K562 (cell line): ENCODE measurements around the gene SERPINF2. TPM values are rescaled to one million over a fixed set of nuclear protein-coding genes. Genes with fewer than 3 reads are reported as not detected.
A peak's percentile ranks its signal among the peaks of the same experiment; 100 is the strongest.

Experiments
- ATAC-seq: fragments of 200-7000 bp; cut with Tn5 transposase; 3 replicates; pipeline ENCODE4 v1.9.1; 2020; ENCODE audit warnings: moderate library complexity
- BruUV-seq: library from RNA; stranded (reverse); fragments of 400-500 nt; replicated peaks from 2 replicates; lab custom pipeline; 2021; lab: Mats Ljungman, UMichigan
- CTCF ChIA-PET: fragments of 300-600 bp; formaldehyde crosslinking; extraction: SDS; loops from one replicate; lab custom pipeline; 2021; ENCODE audit warnings: low intra/inter-chr PET ratio; lab: Yijun Ruan, JAX
- POLR2A ChIA-PET: fragments of 300-600, 350-650 bp; sonication (Branson Sonifier 250); formaldehyde crosslinking; extraction: SDS; loops from one replicate; lab custom pipeline; 2021; ENCODE audit warnings: antibody characterized with exemption, inconsistent platforms; lab: Yijun Ruan, JAX
- DNase-seq, 4 experiments: peaks; one replicate each; pipeline versions ENCODE4 v3.0.0 to v3.0.0-alpha.2; 2011 to 2018; ENCODE audit warnings: low spot score in 3 of 4, mixed read lengths in 3 of 4; ENCODE audit errors: extremely low read depth in 1 of 4
- FAIRE-seq: peaks from 2 replicates; lab custom pipeline; 2011; peaks lifted over from hg19 to GRCh38; lab: Jason Lieb, UNC
- H2AFZ ChIP-seq: 2 replicates; pipeline ENCODE4 v1.6.0; 2011; ENCODE audit warnings: low read depth, low read length, control low read depth, inconsistent platforms
- H3K27ac ChIP-seq: fragments of 200-600 bp; 3 replicates; pipeline ENCODE4 v1.8.0; 2011; ENCODE audit warnings: low read depth, mild to moderate bottlenecking, control low read depth, inconsistent platforms, low read length, moderate library complexity, mixed read lengths; ENCODE audit errors: extremely low read depth
- H3K27me3 ChIP-seq, 2 experiments: fragments of 300-600 bp in 1 of 2; 2 replicates in 1 of 2; 3 replicates in 1 of 2; pipeline versions ENCODE4 v1.6.0 to v1.8.0; 2011; ENCODE audit warnings: inconsistent platforms in 2 of 2, low read length in 2 of 2, mild to moderate bottlenecking in 1 of 2, mixed read lengths in 1 of 2, moderate library complexity in 1 of 2; ENCODE audit not compliant: control insufficient read depth in 2 of 2, insufficient read depth in 2 of 2
- H3K36me3 ChIP-seq: fragments of 300-600 bp; 3 replicates; pipeline ENCODE4 v1.8.0; 2011; ENCODE audit warnings: mild to moderate bottlenecking, low read length, inconsistent platforms; ENCODE audit not compliant: control insufficient read depth, insufficient read depth
- H3K4me1 ChIP-seq, 2 experiments: fragments of 200-600 bp in 1 of 2; replicated peaks in 1 of 2; 2 replicates in 1 of 2; 3 replicates in 1 of 2; pipeline versions ENCODE4 v1.5.1 to v1.8.0; 2011; ENCODE audit warnings: inconsistent platforms in 2 of 2, low read length in 2 of 2, mild to moderate bottlenecking in 1 of 2, mixed read lengths in 1 of 2, moderate library complexity in 1 of 2; ENCODE audit not compliant: control insufficient read depth in 2 of 2, insufficient read depth in 2 of 2
- H3K4me2 ChIP-seq: 2 replicates; pipeline ENCODE4 v1.6.1; 2011; ENCODE audit warnings: low read length, control low read depth, inconsistent platforms, mixed read lengths; ENCODE audit not compliant: insufficient read depth
- H3K4me3 ChIP-seq: fragments of 200-600 bp; sonication (generic), shearing (Covaris generic); 2 replicates; pipeline ENCODE4 v1.5.1; 2016; ENCODE audit warnings: control low read depth, inconsistent platforms
- H3K79me2 ChIP-seq: fragments of 200-600 bp; 3 replicates; pipeline ENCODE4 v1.8.0; 2011; ENCODE audit warnings: low read length, inconsistent platforms; ENCODE audit not compliant: control insufficient read depth, insufficient read depth
- H3K9ac ChIP-seq, 2 experiments: 2 replicates each; pipeline versions ENCODE4 v1.6.0 to v1.6.1; 2011; ENCODE audit warnings: low read depth in 2 of 2, low read length in 2 of 2, control low read depth in 1 of 2, inconsistent platforms in 1 of 2, mild to moderate bottlenecking in 1 of 2, mixed read lengths in 1 of 2; ENCODE audit not compliant: insufficient read depth in 1 of 2
- H3K9me1 ChIP-seq: one replicate; pipeline ENCODE4 v1.6.0; 2011; ENCODE audit warnings: inconsistent platforms, mild to moderate bottlenecking, low read length, moderate library complexity; ENCODE audit not compliant: control insufficient read depth, insufficient read depth
- H3K9me3 ChIP-seq: replicated peaks from 2 replicates; pipeline ENCODE4 v1.5.1; 2011; ENCODE audit warnings: low read depth, low read length, inconsistent platforms; ENCODE audit not compliant: control insufficient read depth, insufficient read depth
- H4K20me1 ChIP-seq: replicated peaks from 2 replicates; pipeline ENCODE4 v1.6.1; 2011; ENCODE audit warnings: low read length, inconsistent platforms, mixed read lengths; ENCODE audit not compliant: control insufficient read depth, insufficient read depth
- DACH1 ChIP-seq: fragments of 450-650 bp; IDR thresholded peaks from 2 replicates; pipeline ENCODE4 v1.6.1; 2018; ENCODE audit not compliant: partially characterized antibody
- ELK1 ChIP-seq: sonication (generic); formaldehyde crosslinking; IDR thresholded peaks from 2 replicates; pipeline ENCODE4 v1.8.1; 2022; ENCODE audit warnings: missing genetic modification reagents
- FOXA3 ChIP-seq, 2 experiments: fragments of 450-650 bp in 1 of 2; sonication (generic) in 1 of 2; formaldehyde crosslinking; IDR thresholded peaks in 1 of 2; conservative IDR thresholded peaks in 1 of 2; 2 replicates each; pipeline versions ENCODE4 v1.4.0 to v1.8.0; 2020 to 2022; ENCODE audit warnings: mild to moderate bottlenecking in 2 of 2, missing genetic modification reagents in 1 of 2
- GATAD2A ChIP-seq: fragments of 450-650 bp; IDR thresholded peaks from 2 replicates; pipeline ENCODE4 v1.6.1; 2017
- KDM5B ChIP-seq: fragments of 200-600 bp; sonication (generic); IDR thresholded peaks from 2 replicates; pipeline ENCODE4 v1.6.1; 2012; ENCODE audit warnings: low read depth, mild to moderate bottlenecking, moderate library complexity, low read length, control low read depth, inconsistent platforms; ENCODE audit not compliant: insufficient replicate concordance
- MYBL2 ChIP-seq, 2 experiments: fragments of 450-650 bp in 1 of 2; sonication (generic) in 1 of 2; formaldehyde crosslinking in 1 of 2; IDR thresholded peaks; 2 replicates each; pipeline versions ENCODE4 v1.6.1 to v1.8.1; 2017 to 2022; ENCODE audit warnings: borderline replicate concordance in 1 of 2, inconsistent platforms in 1 of 2, low read depth in 1 of 2, mild to moderate bottlenecking in 1 of 2, missing genetic modification reagents in 1 of 2, moderate library complexity in 1 of 2
- POLR2G ChIP-seq: fragments of 200-400 bp; formaldehyde crosslinking; IDR thresholded peaks from 2 replicates; pipeline ENCODE4 v1.6.1; 2017; ENCODE audit warnings: low read depth, mild to moderate bottlenecking, antibody characterized with exemption, low read length, moderate library complexity
- RBFOX2 ChIP-seq: fragments of 200-400 bp; formaldehyde crosslinking; IDR thresholded peaks from 2 replicates; pipeline ENCODE4 v1.6.1; 2017; ENCODE audit warnings: low read depth, mild to moderate bottlenecking, low read length, moderate library complexity
- TFAP4 ChIP-seq: sonication (generic); formaldehyde crosslinking; IDR thresholded peaks from 2 replicates; pipeline ENCODE4 v1.8.0; 2022; ENCODE audit warnings: missing genetic modification reagents, mild to moderate bottlenecking, moderate library complexity, borderline replicate concordance
- ZBTB5 ChIP-seq: fragments of 450-650 bp; IDR thresholded peaks from 2 replicates; pipeline ENCODE4 v1.6.1; 2017; ENCODE audit warnings: antibody characterized with exemption
- ZBTB9 ChIP-seq: fragments of 450-650 bp; formaldehyde crosslinking; IDR thresholded peaks from 2 replicates; pipeline ENCODE4 v1.4.0; 2020; ENCODE audit warnings: mild to moderate bottlenecking, moderate library complexity
- ZC3H4 ChIP-seq: sonication (generic); formaldehyde crosslinking; IDR thresholded peaks from 2 replicates; pipeline ENCODE4 v1.9.0; 2021; ENCODE audit warnings: missing genetic modification reagents, borderline replicate concordance
- ZFX ChIP-seq: sonication (generic); formaldehyde crosslinking; IDR thresholded peaks from 2 replicates; pipeline ENCODE4 v1.8.0; 2022; ENCODE audit warnings: mild to moderate bottlenecking, missing genetic modification reagents, moderate library complexity
- ZNF143 ChIP-seq: sonication (generic); formaldehyde crosslinking; IDR thresholded peaks from 2 replicates; pipeline ENCODE4 v1.9.0; 2022; ENCODE audit warnings: mild to moderate bottlenecking, missing genetic modification reagents
- ZNF23 ChIP-seq: fragments of 250-450 bp; sonication (Bioruptor Pico); IDR thresholded peaks from 2 replicates; pipeline ENCODE4 v1.4.0; 2020; ENCODE audit warnings: mild to moderate bottlenecking
- WGBS: fragments of 100-300 bp; shearing (Covaris generic); methylation state at CpG from one replicate; pipeline ENCODE4 v1.1.6; 2016; ENCODE audit warnings: low coverage, mixed read lengths; ENCODE audit not compliant: insufficient coverage; ENCODE audit errors: missing lambda C conversion rate; 5-methylcytosine and 5-hydroxymethylcytosine counted together
- in situ Hi-C: fragments of 300-500 bp; cut with MboI; formaldehyde crosslinking; loops from 4 replicates; pipeline ENCODE4 v1.15.0; 2018; ENCODE audit warnings: inconsistent platforms, mixed read lengths
- intact Hi-C: fragments of 100-400 bp; cut with micrococcal nuclease; formaldehyde crosslinking; loops from 2 replicates; pipeline ENCODE4 v1.14.2; 2022
- polyA plus RNA-seq, 8 experiments: library from polyadenylated mRNA; depleted of rRNA in 4 of 8; stranded (reverse) in 5 of 8; unstranded in 3 of 8; fragments of >200 nt; fragmentation: Nextera tagmentation in 2 of 8; fragmentation: Illumina TruSeq in 1 of 8; extraction: Ambion mirVana in 2 of 8; extraction: Trizol in 1 of 8; gene quantifications; 2 replicates each; pipeline versions ENCODE4 v1.2.1 to v1.2.3, GENCODE V29; 2011 to 2014; ENCODE audit warnings: inconsistent platforms in 1 of 8, missing spikeins in 1 of 8
- total RNA-seq, 7 experiments: library from RNA; depleted of rRNA in 6 of 7; stranded (reverse); fragments of >200 nt in 6 of 7; fragmentation: Illumina TruSeq in 2 of 7; extraction: Trizol in 2 of 7; gene quantifications; 2 replicates each; pipeline versions ENCODE4 v1.2.1 to v1.2.3, GENCODE V29; 2011 to 2021; ENCODE audit warnings: low replicate concordance in 1 of 7

The SERPINF2 gene
- total and polyA plus RNA-seq, 9 of the 15 experiments (the other 6 are each of a cell fraction or from before 2014, with no cell fraction given) = 0.22 TPM; not detected in 8

GRCh38 chr17:1762233-1762900 lies 19.7 kb downstream of the SERPINF2 start:
- H2AFZ ChIP-seq = peak overlapping the region; percentile 94
- H3K27ac ChIP-seq = peak overlapping the region; percentile 79
- ATAC-seq (peak; percentile 72), FAIRE-seq (peak; percentile 57), DNase-seq (peak; percentile 47 to 71 (median 61))
- intact Hi-C loops (loop anchor here (5.0 kb wide), 1 partner anchor 45 kb away; no protein-coding TSS in a partner anchor), in situ Hi-C loops (no loop called here)
- peaks cover 22% of the 10 kb centered on the region for H3K79me2 ChIP-seq
- 0 out of 3 replicates have a peak, but pooled peaks cover under 1% of the 10 kb centered on the region for H3K36me3 ChIP-seq
- H3K9ac ChIP-seq = peak overlapping the region; percentile 72 to 90
- POLR2A ChIA-PET = interaction anchor here (0.6 to 3.5 kb wide), 8 partner anchors 9 to 46 kb away, joined by 3 to 21 read pairs (median 6); no protein-coding TSS in a partner anchor
- peaks cover 21 to 34% of the 10 kb centered on the region in 2 experiments; a peak in 4 of 5 replicates for H3K4me1 ChIP-seq
- H3K9me3 ChIP-seq = no peaks in the 10 kb centered on the region
- CTCF ChIA-PET = no interaction called here
- BruUV-seq = no TSS peak
- H3K27me3 ChIP-seq = no peaks in the 10 kb centered on the region
- no peaks in the 10 kb centered on the region for H3K9me1 ChIP-seq
- no peaks in the 10 kb centered on the region for H4K20me1 ChIP-seq
- WGBS = 7% methylated on average over 12 of the region's 21 CpGs
- H3K4me3 ChIP-seq = peak overlapping the region; percentile 49
- H3K4me2 ChIP-seq = peak overlapping the region; percentile 71
- TF ChIP-seq ZNF143 (CRISPR knock-in tag) (peak; percentile 62), ZBTB9 (CRISPR knock-in tag) (0 out of 2 replicates have a peak, but pooled peaks have one; percentile 19), ELK1 (no peak), ZNF23 (no peak), ZFX (CRISPR knock-in tag) (peak; percentile 54), MYBL2 (IDR thresholded peaks at IDR 0.05; ENCODE audit: low read depth) (peak; percentile 47; the same call in 1 of the 2 replicates), MYBL2 (CRISPR knock-in tag; IDR thresholded peaks at IDR 0.05; ENCODE audit: borderline replicate concordance) (no peak), FOXA3 (CRISPR knock-in tag; conservative IDR thresholded peaks at IDR 0.05 in 1 of 2, IDR thresholded peaks at IDR 0.05 in 1 of 2) (peak in 1 of 2 experiments; percentile 5; a peak in 1 of 4 replicates), GATAD2A (no peak), ZBTB5 (no peak), TFAP4 (CRISPR knock-in tag) (peak; percentile 94), KDM5B (peak; percentile 34), RBFOX2 (peak; percentile 74), POLR2G (peak; percentile 57; the same call in 1 of the 2 replicates), DACH1 (peak; percentile 56), ZC3H4 (CRISPR knock-in tag) (peak; percentile 37; the same call in 1 of the 2 replicates)
